GM04503 (cell line): ENCODE measurements around the gene MEGF11.
"Not testable (repeated sequence)": the region's sequence is repeated elsewhere in the genome, so short reads cannot be mapped to it uniquely, and the experiment has no call there.

Experiments used
- DNase-seq: peaks from one replicate; pipeline ENCODE4 v3.0.0-alpha.2; 2012; ENCODE audit warnings: low read depth

MEGF11 gene

GRCh38 chr15:66275352-66275751, 21.8 kb upstream of the MEGF11 start:
- no peak for DNase-seq

GRCh38 chr15:66270932-66271331, 17.4 kb upstream of the MEGF11 start:
- no peak for DNase-seq

GRCh38 chr15:66269326-66270090, 16.0 kb upstream of the MEGF11 start:
- peak; percentile 55 for DNase-seq

GRCh38 chr15:66264859-66265513, 11.4 kb upstream of the MEGF11 start:
- DNase-seq = no peak

- not testable (repeated sequence) for DNase-seq
These were observed 9.3 kb upstream of the MEGF11 start for GRCh38 chr15:66262837-66263236.

GRCh38 chr15:66261056-66261455, 7.5 kb upstream of the MEGF11 start:
- DNase-seq = no peak

GRCh38 chr15:66256692-66257091, 3.1 kb upstream of the MEGF11 start:
- no peak for DNase-seq

- no peak for DNase-seq
These were observed 1.6 kb upstream of the MEGF11 start for GRCh38 chr15:66254951-66255676.

- DNase-seq = no peak
These were observed 770 bp upstream of the MEGF11 start for GRCh38 chr15:66254089-66254950.

- no peak for DNase-seq
These were observed 699 bp downstream of the MEGF11 start for GRCh38 chr15:66252685-66253417.

- DNase-seq = no peak
These were observed 1.5 kb downstream of the MEGF11 start for GRCh38 chr15:66251790-66252684.

GRCh38 chr15:66251065-66251789, 2.3 kb downstream of the MEGF11 start:
- no peak for DNase-seq

GRCh38 chr15:66249605-66250174, 3.9 kb downstream of the MEGF11 start:
- DNase-seq = no peak

- no peak for DNase-seq
These were observed 6.6 kb downstream of the MEGF11 start for GRCh38 chr15:66246937-66247336.

- not testable (repeated sequence) for DNase-seq
These were observed 7.7 kb downstream of the MEGF11 start for GRCh38 chr15:66245832-66246231.

GRCh38 chr15:66241908-66242285, 11.7 kb downstream of the MEGF11 start:
- DNase-seq = no peak

- no peak for DNase-seq
These were observed 12.3 kb downstream of the MEGF11 start for GRCh38 chr15:66241087-66241907.

- no peak for DNase-seq
These were observed 13.2 kb downstream of the MEGF11 start for GRCh38 chr15:66240240-66240794.
